Measurements from ENCODE around the gene CCDC86. TPM values are rescaled to one million over a fixed set of nuclear protein-coding genes. Genes with fewer than 3 reads are reported as not detected.

The CCDC86 gene
- total RNA-seq, 1 experiment from 2014 or later = 17.6 TPM

DNA sequence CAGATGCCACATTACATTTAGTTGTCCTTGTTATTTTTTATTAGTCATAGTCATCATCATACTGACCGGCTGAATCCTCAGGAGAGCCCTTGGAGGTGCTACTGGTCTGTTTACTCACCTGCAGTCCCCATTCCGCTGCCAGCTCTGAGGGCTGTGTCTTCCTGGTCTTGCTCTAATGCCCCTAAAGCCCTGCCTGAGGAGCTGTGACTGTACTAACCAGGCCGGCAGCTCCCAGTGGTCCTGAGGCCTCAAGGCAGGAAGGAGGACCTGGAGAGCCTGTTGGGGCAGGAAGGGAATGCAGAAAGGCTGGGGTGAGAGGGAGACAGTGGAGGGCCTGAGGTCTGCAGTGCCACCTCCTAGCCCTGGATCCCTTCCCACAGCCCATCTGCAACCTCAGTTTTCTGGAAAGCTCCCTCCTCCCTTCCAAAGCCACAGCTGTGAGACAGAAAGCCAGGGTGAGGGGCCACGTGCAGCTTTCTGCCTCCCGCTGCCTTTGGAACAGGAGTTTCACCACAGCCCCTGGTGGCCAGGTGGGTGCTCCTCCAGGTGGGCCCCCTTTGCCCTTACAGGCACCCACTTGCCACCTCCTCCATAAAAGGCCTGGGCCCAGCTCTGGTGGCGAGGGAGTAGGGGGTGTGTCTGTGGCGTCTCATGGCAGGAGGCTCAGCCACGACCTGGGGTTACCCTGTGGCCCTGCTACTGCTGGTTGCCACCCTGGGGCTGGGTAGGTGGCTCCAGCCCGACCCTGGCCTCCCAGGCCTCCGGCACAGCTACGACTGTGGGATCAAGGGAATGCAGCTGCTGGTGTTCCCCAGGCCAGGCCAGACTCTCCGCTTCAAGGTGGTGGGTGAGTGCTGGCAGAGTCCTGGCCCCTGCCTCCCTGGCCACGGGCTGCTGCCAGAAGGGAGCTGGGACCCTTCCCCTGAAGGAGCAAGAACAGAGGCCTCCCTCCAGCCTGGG lies 25.3 kb downstream of the CCDC86 start, which contains the start of gene ZP1:
ZP1 (plus strand) TSS at position 632 of the 960 bp plus-strand sequence; CDS start at position 652, 20 bp downstream.
- Histone ChIP-seq H3K36me3 (replicated peaks; ENCODE audit: control insufficient read depth, insufficient read depth, low read length) (no peaks in the 10 kb centered on the region), H3K27me3 (ENCODE audit: control insufficient read depth, insufficient read depth, low read length) (no peaks in the 10 kb centered on the region), H3K4me3 (ENCODE audit: insufficient read depth, low read depth, low read length) (no peak within 1 kb of the TSS)
- no peak for DNase-seq

DNA sequence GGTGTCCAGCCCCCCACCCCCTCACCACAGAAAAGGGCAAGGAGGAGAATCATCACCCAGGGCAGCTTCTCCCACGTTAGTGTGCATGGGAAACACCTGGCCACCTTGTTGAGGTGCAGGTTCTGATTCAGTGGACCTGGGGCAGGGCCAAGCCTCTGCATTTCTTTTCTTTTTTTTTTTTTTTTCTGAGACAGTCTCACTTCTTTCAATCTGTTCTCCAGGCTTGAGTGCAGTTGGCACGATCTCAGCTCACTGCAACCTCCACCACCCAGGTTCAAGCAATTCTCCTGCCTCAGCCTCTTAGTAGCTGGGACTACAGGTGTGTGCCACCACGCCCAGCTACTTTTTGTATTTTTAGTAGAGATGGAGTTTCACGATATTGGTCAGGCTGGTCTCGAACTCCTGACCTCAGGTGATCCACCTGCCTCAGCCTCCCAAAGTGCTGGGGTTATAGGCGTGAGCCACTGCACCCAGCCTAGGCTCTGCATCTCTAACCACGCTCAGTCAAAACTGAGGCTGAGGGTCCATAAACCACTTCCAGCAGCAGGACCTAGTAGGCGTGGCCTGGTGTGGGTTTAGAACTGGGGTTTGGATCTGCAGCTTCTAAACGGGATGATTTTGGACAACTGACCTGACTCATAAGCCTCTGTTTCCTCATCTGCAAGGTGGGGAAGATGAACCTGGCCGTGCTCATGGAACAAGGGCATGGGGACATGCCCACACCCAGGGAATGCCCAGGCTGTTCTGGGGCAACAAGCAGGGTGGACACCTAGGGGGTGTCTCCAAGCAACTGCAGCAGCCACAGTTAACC lies 26.2 kb downstream of the CCDC86 start:
- Histone ChIP-seq H3K4me3 (ENCODE audit: insufficient read depth, low read depth, low read length) (no peak overlapping the region), H3K36me3 (replicated peaks; ENCODE audit: control insufficient read depth, insufficient read depth, low read length) (no peaks in the 10 kb centered on the region), H3K27me3 (ENCODE audit: control insufficient read depth, insufficient read depth, low read length) (no peaks in the 10 kb centered on the region)
- DNase-seq = no peak

DNA sequence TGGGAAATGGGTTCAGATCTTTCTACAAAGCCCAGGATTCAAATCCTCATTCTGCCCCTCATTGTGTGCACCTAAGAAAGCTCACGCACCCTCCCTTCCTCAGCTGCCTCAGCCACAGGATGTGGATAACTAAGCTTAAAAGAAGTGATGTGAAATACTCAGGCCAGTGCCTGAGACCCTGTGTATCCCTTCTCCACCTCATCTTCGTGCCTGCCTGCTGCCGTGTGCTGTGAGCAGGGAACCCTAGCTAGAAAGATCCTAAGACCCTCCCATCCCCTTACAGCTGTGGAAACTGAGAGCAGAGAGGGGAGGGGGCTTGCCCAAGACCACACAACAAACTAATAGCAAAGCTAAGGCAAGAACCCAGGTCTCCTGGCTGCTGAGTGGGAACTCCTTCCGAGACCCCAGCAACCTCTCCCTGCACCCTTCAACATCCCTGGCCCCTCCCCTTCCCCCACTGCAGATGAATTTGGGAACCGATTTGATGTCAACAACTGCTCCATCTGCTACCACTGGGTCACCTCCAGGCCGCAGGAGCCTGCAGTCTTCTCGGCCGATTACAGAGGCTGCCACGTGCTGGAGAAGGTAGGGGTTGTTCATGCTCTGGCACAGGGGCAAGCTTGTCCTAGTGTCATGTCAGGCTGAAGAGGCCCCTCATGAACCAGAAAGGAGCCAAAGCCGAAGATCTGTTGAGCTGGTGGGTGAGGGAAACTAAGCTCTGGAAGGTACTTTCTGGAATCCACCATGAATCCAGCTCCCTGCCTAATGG lies 27.0 kb downstream of the CCDC86 start:
- H3K36me3 ChIP-seq (replicated peaks; ENCODE audit: control insufficient read depth, insufficient read depth, low read length) = no peaks in the 10 kb centered on the region
- H3K27me3 ChIP-seq (ENCODE audit: control insufficient read depth, insufficient read depth, low read length) = no peaks in the 10 kb centered on the region
- no peak for DNase-seq
- H3K4me3 ChIP-seq (ENCODE audit: insufficient read depth, low read depth, low read length) = no peak overlapping the region

DNA sequence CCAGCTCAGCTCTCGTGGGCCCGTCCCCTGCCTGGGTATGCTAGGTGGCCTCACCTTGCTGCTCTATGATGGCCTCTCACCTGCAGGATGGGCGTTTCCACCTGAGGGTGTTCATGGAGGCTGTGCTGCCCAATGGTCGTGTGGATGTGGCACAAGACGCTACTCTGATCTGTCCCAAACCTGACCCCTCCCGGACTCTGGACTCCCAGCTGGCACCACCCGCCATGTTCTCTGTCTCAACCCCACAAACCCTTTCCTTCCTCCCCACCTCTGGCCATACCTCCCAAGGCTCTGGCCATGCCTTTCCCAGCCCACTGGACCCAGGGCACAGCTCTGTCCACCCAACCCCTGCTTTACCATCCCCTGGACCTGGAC lies 27.5 kb downstream of the CCDC86 start:
- no peak overlapping the region for H3K4me3 ChIP-seq (ENCODE audit: insufficient read depth, low read depth, low read length)
- no peak for DNase-seq
- H3K36me3 ChIP-seq (replicated peaks; ENCODE audit: control insufficient read depth, insufficient read depth, low read length) = no peaks in the 10 kb centered on the region
- no peaks in the 10 kb centered on the region for H3K27me3 ChIP-seq (ENCODE audit: control insufficient read depth, insufficient read depth, low read length)

DNA sequence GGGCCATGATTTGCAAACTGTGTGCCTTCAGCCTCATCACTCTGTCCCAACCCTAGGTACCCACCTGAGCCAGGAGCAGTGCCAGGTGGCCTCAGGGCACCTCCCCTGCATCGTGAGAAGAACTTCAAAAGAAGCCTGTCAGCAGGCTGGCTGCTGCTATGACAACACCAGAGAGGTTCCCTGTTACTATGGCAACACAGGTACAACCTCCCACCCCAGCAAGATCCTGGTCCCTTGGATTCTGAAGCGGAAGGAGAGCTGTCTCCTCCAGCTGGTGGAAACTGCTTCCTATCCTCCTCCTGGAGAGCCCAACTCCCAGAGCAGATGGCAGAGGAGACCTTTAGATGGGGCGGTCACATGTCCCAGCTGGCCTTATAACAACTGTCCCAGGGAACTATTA lies 28.4 kb downstream of the CCDC86 start:
- peak; percentile 73 for DNase-seq
- Histone ChIP-seq H3K4me3 (ENCODE audit: insufficient read depth, low read depth, low read length) (no peak overlapping the region), H3K36me3 (replicated peaks; ENCODE audit: control insufficient read depth, insufficient read depth, low read length) (no peaks in the 10 kb centered on the region), H3K27me3 (ENCODE audit: control insufficient read depth, insufficient read depth, low read length) (no peaks in the 10 kb centered on the region)

DNA sequence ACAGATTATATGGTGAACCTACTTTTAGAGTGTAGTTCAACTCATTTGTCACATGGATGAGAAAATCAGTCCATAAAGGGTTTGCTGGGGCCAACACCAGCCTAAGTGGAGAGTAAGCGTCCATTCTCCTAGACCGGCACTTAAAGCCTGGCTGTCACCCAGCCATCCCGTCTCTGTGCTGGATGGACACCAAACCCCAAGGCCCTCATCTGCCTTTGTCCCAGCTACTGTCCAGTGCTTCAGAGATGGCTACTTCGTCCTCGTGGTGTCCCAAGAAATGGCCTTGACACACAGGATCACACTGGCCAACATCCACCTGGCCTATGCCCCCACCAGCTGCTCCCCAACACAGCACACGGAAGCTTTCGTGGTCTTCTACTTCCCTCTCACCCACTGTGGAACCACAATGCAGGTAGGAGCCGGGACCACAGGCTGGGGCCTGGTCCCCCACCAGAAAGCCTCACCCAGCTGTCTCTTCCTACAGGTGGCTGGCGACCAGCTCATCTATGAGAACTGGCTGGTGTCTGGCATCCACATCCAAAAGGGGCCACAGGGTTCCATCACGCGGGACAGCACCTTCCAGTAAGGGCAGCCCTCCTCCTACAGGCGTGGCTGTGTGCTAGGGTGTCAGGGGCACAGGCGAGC lies 28.9 kb downstream of the CCDC86 start:
- H3K36me3 ChIP-seq (replicated peaks; ENCODE audit: control insufficient read depth, insufficient read depth, low read length) = no peaks in the 10 kb centered on the region
- H3K4me3 ChIP-seq (ENCODE audit: insufficient read depth, low read depth, low read length) = no peak overlapping the region
- no peaks in the 10 kb centered on the region for H3K27me3 ChIP-seq (ENCODE audit: control insufficient read depth, insufficient read depth, low read length)
- DNase-seq = no peak

DNA sequence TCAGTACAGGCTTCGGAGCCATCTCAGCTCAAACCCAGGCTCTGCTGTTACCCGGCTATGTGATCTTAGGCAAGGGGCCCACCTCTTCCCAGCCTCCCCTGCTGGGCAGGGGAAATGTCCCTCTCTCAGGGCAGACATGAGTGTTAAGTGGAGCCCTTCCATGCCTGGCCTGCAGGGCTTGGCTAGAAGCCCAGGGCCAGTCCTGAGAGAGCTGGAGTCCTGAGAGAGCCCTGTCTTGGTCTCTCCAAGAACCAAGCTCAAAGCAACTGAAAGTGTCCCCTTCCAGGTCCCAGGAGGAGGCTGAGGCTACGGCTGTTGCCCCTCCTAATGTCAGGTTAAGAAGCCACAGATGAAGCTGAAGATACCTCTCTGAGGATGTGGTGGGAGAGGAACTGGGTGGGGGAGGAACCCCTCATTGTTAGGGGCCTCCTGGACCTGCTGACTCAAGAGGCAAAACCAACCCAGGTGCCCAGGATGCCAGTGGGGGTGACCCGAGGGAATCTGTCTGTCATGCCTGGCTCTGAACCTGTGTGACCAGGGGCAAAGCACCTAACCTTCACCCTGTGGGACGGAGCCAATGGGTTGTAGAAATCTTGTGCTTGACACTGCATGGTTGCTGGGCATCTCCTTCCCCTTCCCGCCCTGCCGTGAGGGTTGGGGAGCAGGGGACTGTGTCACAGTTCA lies 29.6 kb downstream of the CCDC86 start:
- no peaks in the 10 kb centered on the region for H3K36me3 ChIP-seq (replicated peaks; ENCODE audit: control insufficient read depth, insufficient read depth, low read length)
- no peak overlapping the region for H3K4me3 ChIP-seq (ENCODE audit: insufficient read depth, low read depth, low read length)
- H3K27me3 ChIP-seq (ENCODE audit: control insufficient read depth, insufficient read depth, low read length) = no peaks in the 10 kb centered on the region
- DNase-seq = no peak

DNA sequence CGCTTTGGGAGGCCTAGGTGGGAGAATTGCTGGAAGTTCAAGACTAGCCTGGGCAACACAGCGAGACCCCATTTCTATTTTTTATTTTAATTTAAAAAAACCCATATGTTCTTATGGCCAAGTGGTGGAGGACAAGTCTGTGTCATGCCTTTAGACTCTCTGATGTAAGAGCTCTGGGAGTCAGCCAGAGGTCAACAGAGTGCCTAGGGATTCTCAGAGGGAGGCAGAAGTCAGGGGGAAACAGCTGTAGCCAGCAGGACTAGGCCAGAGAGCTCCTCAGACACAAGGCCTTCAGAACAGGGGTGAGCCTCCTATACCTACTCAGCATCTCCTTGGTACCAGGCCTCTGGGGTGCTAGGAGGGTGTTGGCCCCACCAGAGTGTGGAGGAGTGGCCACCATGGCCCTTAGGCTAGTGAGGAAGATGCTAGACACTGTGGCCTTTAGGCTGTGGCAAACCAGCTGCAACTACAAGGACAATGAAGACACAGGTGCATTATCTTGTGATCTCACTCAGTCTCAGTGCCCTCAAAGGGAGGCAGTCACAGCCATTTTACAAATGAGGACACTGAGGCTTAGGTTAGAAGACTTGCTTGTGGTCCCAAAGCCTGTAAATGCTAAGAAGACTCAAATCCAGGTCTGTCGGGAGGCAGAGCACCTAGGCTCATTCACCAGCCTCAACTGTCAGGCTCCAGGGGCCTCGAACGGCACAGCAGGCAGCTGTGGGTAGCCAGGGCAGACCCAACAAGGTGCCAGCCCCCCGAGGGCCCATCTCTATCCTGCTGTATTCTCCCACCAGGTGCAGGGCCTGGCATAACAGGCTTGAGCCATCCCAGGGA lies 30.4 kb downstream of the CCDC86 start:
- Histone ChIP-seq H3K27me3 (ENCODE audit: control insufficient read depth, insufficient read depth, low read length) (no peaks in the 10 kb centered on the region), H3K36me3 (replicated peaks; ENCODE audit: control insufficient read depth, insufficient read depth, low read length) (no peaks in the 10 kb centered on the region), H3K4me3 (ENCODE audit: insufficient read depth, low read depth, low read length) (no peak overlapping the region)
- no peak for DNase-seq

DNA sequence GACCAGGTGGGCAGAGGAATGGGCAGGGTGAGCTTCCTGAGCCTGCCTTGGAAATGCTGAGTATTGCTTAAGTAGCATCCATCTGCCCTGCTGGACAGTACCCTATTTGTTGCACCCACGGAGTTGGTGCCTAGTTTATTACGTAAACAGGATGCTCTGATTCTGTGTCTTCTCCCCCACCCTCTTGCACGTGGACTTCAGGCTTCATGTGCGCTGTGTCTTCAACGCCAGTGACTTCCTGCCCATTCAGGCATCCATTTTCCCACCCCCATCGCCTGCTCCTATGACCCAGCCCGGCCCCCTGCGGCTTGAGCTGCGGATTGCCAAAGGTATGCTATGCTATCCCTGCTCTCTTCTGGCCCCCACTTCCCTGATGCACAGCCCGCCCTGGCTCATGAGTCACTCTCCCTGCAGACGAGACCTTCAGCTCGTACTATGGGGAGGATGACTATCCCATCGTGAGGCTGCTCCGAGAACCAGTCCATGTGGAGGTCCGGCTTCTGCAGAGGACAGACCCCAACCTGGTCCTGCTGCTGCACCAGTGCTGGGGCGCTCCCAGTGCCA lies 31.1 kb downstream of the CCDC86 start:
- Histone ChIP-seq H3K4me3 (ENCODE audit: insufficient read depth, low read depth, low read length) (no peak overlapping the region), H3K36me3 (replicated peaks; ENCODE audit: control insufficient read depth, insufficient read depth, low read length) (no peaks in the 10 kb centered on the region), H3K27me3 (ENCODE audit: control insufficient read depth, insufficient read depth, low read length) (no peaks in the 10 kb centered on the region)
- peak; percentile 71 for DNase-seq

DNA sequence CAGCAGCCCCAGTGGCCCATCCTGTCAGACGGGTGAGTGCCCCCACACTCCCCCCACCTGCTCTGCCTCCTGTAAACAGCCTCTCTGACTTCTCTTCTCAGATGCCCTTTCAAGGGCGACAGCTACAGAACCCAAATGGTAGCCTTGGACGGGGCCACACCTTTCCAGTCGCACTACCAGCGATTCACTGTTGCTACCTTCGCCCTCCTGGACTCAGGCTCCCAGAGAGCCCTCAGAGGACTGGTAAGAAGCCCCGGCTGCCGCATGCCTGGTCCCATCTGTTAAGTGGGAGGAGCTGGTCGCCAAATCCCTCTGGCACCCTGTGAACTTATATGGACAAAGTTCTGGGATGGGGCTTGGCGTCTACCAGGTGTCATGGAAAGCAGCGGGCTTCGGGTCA lies 31.6 kb downstream of the CCDC86 start:
- peak; percentile 22 for DNase-seq
- Histone ChIP-seq H3K4me3 (ENCODE audit: insufficient read depth, low read depth, low read length) (no peak overlapping the region), H3K36me3 (replicated peaks; ENCODE audit: control insufficient read depth, insufficient read depth, low read length) (no peaks in the 10 kb centered on the region), H3K27me3 (ENCODE audit: control insufficient read depth, insufficient read depth, low read length) (no peaks in the 10 kb centered on the region)

DNA sequence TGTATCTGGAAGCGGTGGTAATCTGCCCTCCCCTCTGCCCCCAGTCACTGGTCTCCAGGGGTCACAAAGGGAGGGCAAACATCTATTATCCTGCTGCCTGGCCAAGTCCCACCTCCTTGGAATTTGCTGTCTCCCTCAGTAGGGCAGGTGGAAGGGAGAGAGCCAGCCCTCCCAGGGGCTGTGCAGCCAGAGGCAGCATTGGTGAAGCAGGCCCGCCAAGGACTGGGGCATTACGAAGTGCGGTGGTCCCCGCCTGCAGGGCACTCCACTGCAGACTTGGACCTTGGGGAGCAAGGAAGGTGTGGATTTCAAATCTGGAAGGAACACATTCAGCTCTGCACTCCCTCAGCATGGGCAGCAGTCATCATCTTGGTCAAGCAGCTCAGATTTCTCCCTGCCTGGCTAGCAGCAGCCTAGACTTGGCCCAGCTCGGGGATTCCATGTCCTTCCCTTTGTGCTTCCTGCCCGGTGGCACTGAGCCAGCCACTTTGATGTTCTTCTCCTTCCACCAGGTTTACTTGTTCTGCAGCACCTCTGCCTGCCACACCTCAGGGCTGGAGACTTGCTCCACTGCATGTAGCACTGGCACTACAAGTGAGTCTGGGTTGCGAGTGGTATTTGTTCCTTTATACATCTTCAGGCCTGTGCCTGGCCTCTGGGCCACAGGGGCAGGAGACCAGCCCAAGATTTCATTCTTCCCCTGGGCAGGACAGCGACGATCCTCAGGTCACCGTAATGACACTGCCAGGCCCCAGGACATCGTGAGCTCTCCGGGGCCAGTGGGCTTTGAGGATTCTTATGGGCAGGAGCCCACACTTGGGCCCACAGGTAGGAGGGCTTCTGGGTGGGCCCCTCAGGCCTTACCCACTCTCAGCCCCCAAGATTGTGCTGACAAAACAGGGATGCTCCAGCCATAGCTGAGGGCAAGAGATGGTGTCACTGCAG lies 32.8 kb downstream of the CCDC86 start:
- Histone ChIP-seq H3K4me3 (ENCODE audit: insufficient read depth, low read depth, low read length) (no peak overlapping the region), H3K27me3 (ENCODE audit: control insufficient read depth, insufficient read depth, low read length) (no peaks in the 10 kb centered on the region), H3K36me3 (replicated peaks; ENCODE audit: control insufficient read depth, insufficient read depth, low read length) (no peaks in the 10 kb centered on the region; the same call in 1 of the 2 replicates)
- DNase-seq = no peak
